T-helper 2 cell treated with Interferon-gamma antibody and Interleukin-4, amounts not matched to agents 100 ng/mL and 5 ng/mL, for 36 hours (primary cell): ENCODE measurements around the gene EHHADH. TPM values are rescaled to one million over a fixed set of nuclear protein-coding genes. Genes with fewer than 3 reads are reported as not detected.

Experiments
- intact Hi-C: fragments of 100-400 bp; cut with micrococcal nuclease; formaldehyde crosslinking; loops from one replicate; pipeline ENCODE4 v1.15.1; 2023
- total RNA-seq: library from RNA; stranded (reverse); gene quantifications from 2 replicates; pipeline ENCODE4 v1.2.3, GENCODE V29; 2022

Gene EHHADH
- total RNA-seq, 1 donor from 2014 or later: 3.8 TPM

GRCh38 chr3:185150561-185150960, 103.3 kb downstream of the EHHADH start:
- intact Hi-C loops: no loop called here

- intact Hi-C loops: no loop called here
Observed at GRCh38 chr3:185149591-185149990, 104.3 kb downstream of the EHHADH start.

GRCh38 chr3:185145511-185145910, 108.3 kb downstream of the EHHADH start:
- intact Hi-C loops: no loop called here

GRCh38 chr3:185144784-185145183, 109.1 kb downstream of the EHHADH start:
- intact Hi-C loops: no loop called here

Other genes with a start within 250 kb of the EHHADH start
- gene C3orf70, start 101.0 kb downstream of the EHHADH start, total RNA-seq: 0.07 TPM in 2 replicates
- 10.3 and 11.8 TPM in 2 replicates for gene MAP3K13, start 109.1 kb upstream of the EHHADH start, total RNA-seq
- gene TMEM41A, start 245.0 kb upstream of the EHHADH start, total RNA-seq: 20.9 and 21.2 TPM in 2 replicates